NCI-H146 (cell line): Measurements from ENCODE around the gene ZNF341.

Experiments
- DNase-seq: peaks from one replicate; lab custom pipeline; 2025; lab: John Stamatoyannopoulos, UW

ZNF341 gene

DNA sequence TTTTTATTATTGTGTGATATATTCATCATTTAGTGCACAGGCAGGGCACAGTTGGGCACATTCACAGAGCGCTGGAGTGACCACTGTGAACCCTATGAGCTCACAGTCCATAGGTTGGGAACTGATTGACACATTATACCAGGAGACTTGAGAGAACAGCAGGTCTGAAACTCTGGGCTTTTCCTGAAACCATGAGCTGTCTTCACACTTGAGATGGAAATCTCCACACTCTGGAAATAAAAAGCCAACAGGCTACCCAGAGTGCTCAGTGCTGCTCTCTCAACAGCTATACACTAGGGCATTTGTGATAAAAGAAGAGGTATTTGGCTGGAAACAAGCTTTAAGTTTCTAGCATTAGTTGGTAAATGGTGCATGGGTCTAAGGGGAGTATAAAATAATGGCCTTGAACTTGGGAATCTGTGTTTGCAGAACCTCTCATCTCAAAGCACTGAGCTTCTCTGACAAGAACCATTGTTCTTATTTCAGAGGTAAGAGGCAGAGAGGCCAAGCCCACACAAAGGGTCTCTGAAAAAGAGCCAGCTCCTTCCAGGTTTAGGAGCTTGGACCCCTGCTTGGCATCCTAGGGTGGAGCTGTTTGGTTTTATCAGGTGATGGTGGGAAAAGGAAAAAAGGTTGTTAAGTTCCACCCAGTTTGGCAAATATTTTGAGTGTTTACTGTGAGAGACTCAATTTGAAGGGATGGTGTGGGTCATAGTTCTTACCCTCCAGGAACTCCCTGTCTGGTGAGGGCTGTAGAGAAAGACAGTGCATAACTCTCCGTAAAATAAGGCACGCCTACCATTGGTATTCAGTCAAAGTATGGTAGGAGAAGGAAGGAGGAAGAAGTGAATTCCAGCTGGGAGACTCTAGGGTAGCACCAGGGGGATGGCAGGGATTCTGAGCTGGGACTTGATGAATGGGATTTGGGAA lies 93.8 kb downstream of the ZNF341 start:
- DNase-seq, result no peak

DNA sequence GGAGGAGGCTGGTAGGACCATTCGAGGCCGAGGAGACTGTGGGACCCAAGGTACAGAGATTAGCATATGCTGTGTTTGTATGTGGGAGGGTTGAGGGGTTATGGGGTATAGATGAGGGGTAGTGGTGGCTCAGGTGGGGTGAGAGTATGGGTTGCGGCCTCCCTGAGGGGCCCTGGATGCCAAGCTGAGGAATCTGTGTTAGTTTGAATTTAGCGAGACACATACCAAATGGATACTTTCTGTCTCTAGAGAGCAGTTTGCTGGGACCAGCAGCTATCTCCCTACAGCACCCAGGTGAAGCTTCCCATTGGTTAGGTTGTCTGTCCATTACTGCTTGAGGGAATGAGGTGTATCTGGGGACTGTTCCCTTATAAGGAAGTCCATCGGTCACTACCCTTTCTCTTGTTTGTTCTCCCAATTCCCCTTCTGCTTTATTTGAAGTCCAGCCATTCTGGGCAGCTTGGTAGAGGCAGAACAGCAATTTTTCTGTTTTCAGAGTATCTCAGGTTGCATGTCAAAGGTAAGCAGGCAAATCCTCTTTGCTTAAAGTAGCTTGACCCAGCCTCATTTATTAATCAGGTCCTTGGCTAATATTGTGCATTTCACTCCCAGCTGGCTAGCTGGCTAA lies 94.6 kb downstream of the ZNF341 start:
- peak; percentile 70 for DNase-seq

- DNase-seq, result no peak
These were observed 95.3 kb downstream of the ZNF341 start for GRCh38 chr20:33827109-33827508.

DNA sequence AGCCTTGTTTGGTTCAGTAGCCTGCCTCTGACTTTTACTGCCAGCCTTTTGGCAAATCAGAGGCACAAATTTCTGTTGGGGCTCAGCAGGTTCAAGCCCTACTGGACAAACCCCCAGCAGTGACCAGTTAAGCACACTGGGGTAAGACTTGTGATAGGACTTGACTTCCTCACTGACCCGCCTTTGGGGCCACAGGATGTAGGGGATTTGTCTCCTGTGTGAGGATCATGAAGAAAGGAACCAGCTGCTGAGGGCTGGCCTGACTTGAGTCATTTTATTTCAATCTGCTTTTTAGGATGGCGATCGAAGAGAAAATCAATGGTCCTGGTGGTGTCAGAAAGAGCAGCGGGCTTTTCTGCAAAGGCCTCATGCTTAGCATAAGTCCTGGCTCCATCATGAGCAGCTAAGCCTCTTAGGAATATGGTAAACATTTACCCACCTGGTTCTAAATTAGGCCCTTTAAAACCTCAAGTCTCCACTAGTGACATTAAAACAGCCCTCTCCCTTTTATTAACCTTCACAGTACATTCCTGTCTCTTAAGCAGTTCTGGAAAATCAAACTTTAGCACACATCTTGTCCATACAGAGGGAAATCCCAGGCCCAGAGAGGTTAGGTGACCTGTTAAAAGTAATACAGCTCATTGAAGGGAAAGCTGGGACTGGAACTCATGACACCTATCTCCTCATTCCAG lies 96.0 kb downstream of the ZNF341 start:
- no peak for DNase-seq

DNA sequence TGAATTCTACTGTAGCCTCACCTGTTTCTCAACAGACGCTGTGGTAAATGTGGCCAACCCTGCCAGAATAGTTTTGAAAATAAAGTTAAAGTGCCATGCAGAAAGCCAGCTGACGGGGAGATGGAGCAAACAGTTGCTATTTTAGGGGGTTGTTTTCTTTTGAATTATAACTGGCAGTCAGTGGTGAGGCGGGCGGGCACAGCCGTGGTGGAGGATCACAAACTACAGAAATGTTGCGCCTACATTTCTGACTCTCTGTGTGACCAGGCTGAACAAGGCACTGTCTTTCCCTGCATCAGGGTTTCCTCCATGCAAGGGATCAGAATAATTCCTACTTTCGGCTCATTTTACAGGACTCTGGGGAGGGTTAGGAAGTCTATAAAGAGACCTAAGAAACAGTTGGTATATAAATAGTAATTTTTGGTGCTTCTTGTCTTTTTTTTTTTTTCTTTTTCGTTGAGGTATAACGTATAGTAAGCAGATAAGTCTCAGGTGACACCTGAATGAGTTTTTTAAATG lies 96.6 kb downstream of the ZNF341 start:
- DNase-seq, result no peak

GRCh38 chr20:33828967-33829560 lies 97.3 kb downstream of the ZNF341 start:
- no peak for DNase-seq

DNA sequence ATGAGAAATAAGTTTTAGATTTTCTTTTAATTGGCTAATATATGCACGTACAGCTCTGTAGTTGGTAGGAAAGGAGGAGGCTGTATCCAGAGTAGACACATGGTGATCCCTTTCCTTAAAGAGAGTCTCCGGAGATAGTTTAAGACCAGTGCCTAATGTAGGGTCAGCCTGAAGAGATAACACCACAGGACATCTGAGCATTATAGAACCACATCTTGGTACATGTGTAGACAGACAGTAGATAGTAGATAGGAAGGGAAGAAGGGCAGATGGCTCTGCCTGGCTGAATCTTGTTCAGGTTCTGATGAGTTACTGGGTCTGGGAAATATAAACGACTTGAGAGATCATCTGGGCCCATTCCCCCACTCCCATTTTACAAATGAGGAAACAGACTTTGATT lies 97.8 kb downstream of the ZNF341 start:
- no peak for DNase-seq

DNA sequence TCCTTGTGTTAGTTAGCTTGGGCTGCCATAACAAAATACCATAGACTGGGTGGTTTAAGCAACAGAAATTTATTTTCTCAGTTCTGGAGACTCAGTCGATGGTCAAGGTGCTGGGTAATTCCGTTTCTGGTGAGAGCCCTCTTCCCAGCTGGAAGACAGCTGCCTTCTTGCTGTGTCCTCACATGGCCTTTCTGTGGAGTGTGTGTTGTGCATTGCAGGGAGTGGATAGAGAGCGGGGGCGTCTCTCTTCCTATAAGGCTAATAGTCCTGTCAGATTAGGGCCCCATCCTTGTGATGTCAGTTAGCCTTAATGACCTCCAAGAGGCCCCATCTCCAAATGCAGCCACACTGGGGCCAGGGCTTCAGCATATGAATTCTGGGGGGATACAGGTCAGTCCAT lies 98.6 kb downstream of the ZNF341 start:
- no peak for DNase-seq

DNA sequence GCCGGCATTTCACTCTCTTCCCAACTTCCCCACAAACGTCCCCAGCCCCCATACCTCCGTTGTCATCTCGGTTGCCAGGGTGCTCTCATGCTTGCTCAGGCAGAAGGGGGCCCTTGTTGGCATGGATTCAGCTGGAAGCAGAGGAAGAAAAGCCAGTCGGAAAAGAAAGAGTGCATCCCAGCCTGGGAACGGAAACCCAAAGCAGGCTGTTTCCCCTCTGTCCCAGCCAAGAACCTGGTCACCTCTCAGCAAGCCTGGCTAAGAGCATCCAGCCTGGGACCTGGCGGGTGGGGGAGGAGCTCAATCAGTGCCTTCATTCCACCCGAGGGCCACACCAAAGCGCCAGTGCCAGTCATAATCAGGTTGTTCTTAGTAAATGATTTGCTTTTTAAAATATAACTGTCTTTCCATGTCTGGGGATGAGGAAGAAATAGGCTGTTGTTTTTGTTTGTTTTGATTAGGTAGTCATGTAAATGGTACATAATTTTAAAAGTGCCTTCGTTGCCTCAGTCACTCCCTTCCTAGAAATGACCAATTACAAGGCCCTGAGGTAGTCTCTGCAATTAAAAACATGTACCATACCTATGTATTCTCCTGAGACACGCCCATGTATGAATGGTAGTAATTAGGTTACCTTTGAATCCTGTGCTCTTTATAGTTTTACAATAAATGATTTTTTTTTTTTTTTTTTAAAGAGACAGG lies 100.5 kb downstream of the ZNF341 start:
- DNase-seq, result no peak

- no peak for DNase-seq
These were observed 101.5 kb downstream of the ZNF341 start for GRCh38 chr20:33833333-33833732.

- no peak for DNase-seq
These were observed 103.9 kb downstream of the ZNF341 start for GRCh38 chr20:33835615-33836172.

GRCh38 chr20:33836277-33836676 lies 104.5 kb downstream of the ZNF341 start:
- no peak for DNase-seq

GRCh38 chr20:33837096-33837830 lies 105.5 kb downstream of the ZNF341 start:
- no peak for DNase-seq

- no peak for DNase-seq
These were observed 106.5 kb downstream of the ZNF341 start for GRCh38 chr20:33838035-33838864.

- no peak for DNase-seq
These were observed 107.8 kb downstream of the ZNF341 start for GRCh38 chr20:33839591-33839990.

DNA sequence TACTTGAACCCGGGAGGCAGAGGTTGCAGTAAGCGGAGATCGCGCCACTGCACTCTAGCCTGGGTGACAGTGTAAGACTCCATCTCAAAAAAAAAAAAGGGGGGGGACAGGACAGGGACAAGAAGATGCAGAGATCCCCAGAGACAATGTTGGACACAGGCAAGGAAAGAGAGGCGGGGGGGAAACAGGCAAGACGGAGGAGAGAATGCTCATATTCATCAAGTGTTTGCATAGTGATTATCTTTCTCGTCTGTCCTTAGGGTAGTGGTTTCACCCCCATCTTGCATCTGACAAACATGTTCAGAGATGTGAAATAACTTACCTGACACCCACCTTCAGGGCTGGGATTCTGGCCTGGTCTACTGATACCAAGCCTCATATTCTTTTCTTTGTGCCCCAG lies 108.4 kb downstream of the ZNF341 start:
- no peak for DNase-seq

- DNase-seq, result no peak
These were observed 109.1 kb downstream of the ZNF341 start for GRCh38 chr20:33840759-33841435.

DNA sequence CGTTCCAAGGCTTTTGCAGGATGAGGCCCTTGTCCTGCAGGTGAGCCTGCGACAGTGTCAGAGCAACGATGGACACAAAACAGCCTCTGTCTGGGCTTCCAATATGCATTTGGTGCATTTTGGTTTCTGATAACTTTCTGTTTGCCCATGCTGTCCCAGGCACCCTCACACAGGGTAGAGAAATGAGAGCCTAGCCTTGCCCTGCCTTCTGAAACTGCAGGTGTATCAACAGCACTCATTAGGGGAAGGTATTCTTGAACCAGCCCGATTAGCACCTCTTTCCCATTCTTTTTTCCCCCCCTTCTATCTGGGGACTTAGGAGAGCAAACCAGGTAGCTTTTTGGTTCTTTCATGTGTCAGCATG lies 109.6 kb downstream of the ZNF341 start:
- DNase-seq, result no peak
